ENCODE results near the gene API5.
"Not testable (repeated sequence)": the region's sequence is repeated elsewhere in the genome, so short reads cannot be mapped to it uniquely, and the experiment has no call there.

API5 gene

GRCh38 chr11:43327987-43328386 is 16.2 kb downstream of the API5 start:
- H3K4me3 ChIP-seq (ENCODE audit: control insufficient read depth, low read depth, low read length), result no peak overlapping the region
- peak; percentile 45 for DNase-seq (ENCODE audit: low read depth)
- TF ChIP-seq CTCF (IDR thresholded peaks at IDR 0.05; ENCODE audit: control insufficient read depth, insufficient read depth, low read depth, low read length, missing control alignments), result no peak

- DNase-seq (ENCODE audit: low read depth), result no peak
- no peak for TF ChIP-seq CTCF (IDR thresholded peaks at IDR 0.05; ENCODE audit: control insufficient read depth, insufficient read depth, low read depth, low read length, missing control alignments)
- H3K4me3 ChIP-seq (ENCODE audit: control insufficient read depth, low read depth, low read length), result no peak overlapping the region
Measured at GRCh38 chr11:43328482-43328881, 16.7 kb downstream of the API5 start.

GRCh38 chr11:43341159-43341558 is 29.4 kb downstream of the API5 start:
- no peak for DNase-seq (ENCODE audit: low read depth)
- H3K4me3 ChIP-seq (ENCODE audit: control insufficient read depth, low read depth, low read length), result no peak overlapping the region
- TF ChIP-seq CTCF (IDR thresholded peaks at IDR 0.05; ENCODE audit: control insufficient read depth, insufficient read depth, low read depth, low read length, missing control alignments), result no peak

- DNase-seq (ENCODE audit: low read depth), result not testable (repeated sequence)
Measured at GRCh38 chr11:43351426-43351825, 39.6 kb downstream of the API5 start.

GRCh38 chr11:43354311-43354710 is 42.5 kb downstream of the API5 start:
- no peak for TF ChIP-seq CTCF (IDR thresholded peaks at IDR 0.05; ENCODE audit: control insufficient read depth, insufficient read depth, low read depth, low read length, missing control alignments)
- no peak for DNase-seq (ENCODE audit: low read depth)

More at GRCh38 chr11:43351426-43351825, 39.6 kb downstream of the API5 start:
- H3K4me3 ChIP-seq (ENCODE audit: control insufficient read depth, low read depth, low read length), result not testable (repeated sequence)

GRCh38 chr11:43356336-43356735 is 44.5 kb downstream of the API5 start:
- DNase-seq (ENCODE audit: low read depth), result no peak
- H3K4me3 ChIP-seq (ENCODE audit: control insufficient read depth, low read depth, low read length), result no peak overlapping the region
- TF ChIP-seq CTCF (IDR thresholded peaks at IDR 0.05; ENCODE audit: control insufficient read depth, insufficient read depth, low read depth, low read length, missing control alignments), result no peak

More at GRCh38 chr11:43354311-43354710, 42.5 kb downstream of the API5 start:
- H3K4me3 ChIP-seq (ENCODE audit: control insufficient read depth, low read depth, low read length), result no peak overlapping the region

GRCh38 chr11:43358279-43358800 is 46.5 kb downstream of the API5 start:
- no peak for TF ChIP-seq CTCF (IDR thresholded peaks at IDR 0.05; ENCODE audit: control insufficient read depth, insufficient read depth, low read depth, low read length, missing control alignments)
- no peak for DNase-seq (ENCODE audit: low read depth)
- H3K4me3 ChIP-seq (ENCODE audit: control insufficient read depth, low read depth, low read length), result peak overlapping the region; percentile 72

All from AG09309 (cell line).